GM04503 (cell line): ENCODE measurements around the gene DIP2B.
"Not testable (repeated sequence)": the region's sequence is repeated elsewhere in the genome, so short reads cannot be mapped to it uniquely, and the experiment has no call there.

ENCODE experiments used
- DNase-seq: peaks from one replicate; pipeline ENCODE4 v3.0.0-alpha.2; 2012; ENCODE audit warnings: low read depth

DIP2B gene

DNA sequence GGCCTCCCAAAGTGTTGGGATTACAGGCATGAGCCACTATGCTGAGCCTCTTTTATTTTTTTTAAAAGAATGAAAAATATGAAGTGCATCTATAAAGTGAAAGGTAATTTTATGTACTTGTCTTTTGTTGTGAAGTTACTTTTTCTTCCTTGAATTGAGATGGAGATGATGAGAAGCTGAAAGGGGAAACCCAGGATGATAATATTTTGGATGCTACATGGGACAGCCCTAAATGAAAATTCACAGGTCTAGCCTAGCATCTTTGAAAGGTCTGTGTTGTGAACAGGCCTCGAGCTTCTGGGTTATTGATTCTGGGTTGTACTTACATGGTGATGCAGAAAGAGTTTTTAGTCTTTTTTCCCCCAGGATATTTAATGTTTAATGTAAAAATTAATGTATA lies 14.6 kb downstream of the DIP2B start:
- DNase-seq = no peak

DNA sequence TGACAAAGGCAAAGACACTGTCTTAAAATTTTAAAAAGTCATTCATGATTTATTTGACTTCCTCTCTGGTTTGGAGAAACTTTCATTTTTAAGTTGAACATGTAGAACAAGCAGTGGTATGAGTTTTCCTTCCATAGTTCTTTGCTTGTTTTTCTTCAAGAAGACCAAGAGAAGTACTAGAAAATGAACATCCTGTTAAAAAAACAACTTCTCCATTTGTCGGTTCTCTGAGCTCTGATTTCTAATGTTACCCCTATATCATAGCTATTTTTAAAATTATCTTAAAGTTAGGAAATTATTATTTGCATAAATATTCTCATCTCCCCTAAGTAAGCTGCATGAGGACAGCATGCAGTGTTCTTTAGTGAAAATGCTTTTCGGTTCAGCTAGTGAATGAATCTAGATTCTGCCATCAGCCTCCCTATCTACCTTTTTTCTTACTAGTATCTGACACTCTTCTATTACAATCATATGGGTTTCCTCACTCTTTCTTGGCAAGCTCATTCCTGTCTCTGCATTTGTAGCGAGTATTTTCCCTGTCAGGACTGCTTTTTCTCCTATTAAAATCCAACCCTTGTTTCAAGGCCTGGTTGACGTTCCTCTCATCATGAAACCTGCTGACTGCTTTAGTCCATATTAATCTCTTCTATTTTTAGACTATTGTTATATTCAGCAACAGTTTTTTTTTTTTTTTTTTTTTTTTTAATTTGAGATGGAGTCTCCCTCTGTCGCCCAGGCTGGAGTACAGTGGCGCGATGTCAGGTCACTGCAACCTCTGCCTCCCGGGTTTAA lies 15.8 kb downstream of the DIP2B start:
- DNase-seq = no peak

DNA sequence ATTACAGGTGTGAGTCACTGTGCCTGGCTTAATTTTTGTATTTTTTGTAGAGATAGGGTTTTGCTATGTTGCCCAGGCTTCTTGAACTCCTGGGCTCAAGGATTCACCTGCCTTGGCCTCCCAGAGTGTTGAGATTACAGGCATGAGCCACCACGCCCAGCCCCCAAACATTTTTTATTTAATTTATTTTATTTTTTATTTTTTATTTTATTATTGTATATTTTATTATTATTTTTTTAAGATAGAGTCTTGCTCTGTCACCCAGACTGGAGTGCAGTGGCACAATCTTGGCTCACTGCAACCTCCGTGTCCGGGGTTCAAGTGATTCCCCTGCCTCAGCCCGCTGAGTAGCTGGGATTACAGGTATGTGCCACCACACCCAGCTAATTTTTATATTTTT lies 17.0 kb downstream of the DIP2B start:
- not testable (repeated sequence) for DNase-seq

DNA sequence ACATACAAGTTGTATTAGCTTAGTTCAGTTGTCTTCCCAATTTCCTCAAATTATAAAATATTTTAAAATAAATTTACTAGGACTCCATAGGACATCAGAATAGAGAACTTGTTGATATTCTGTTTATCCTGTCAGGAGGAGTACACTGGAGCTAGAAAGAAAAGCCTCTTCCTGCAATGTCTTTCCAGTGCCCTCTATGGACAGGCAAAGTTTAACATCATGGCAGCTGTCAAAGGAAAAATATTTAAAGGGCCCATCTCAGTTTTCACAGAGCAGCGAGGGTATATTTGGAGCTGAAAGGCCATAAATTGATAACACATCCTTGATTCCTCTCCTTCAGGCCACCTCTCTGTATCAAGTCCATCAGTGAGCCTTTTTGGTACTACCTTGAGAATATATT lies 19.0 kb downstream of the DIP2B start:
- DNase-seq = no peak

DNA sequence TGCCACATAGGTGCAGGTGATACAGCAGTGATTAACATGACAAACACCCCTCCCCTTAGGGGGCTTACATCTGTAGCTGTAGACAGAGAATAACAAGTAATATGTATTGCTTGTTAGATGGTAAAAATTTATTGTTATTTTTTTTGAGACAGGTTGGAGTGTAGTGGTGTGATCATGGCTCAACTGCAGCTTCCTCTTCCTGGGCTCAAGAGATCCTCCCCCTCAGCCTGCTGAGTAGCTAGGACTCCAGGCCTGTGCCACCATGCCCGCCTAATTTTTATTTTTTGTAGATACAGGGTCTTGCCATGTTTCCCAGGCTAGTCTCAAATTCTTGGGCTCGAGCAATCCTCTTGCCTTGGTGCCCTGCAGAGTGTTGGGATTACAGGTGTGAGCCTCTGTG lies 19.8 kb downstream of the DIP2B start:
- no peak for DNase-seq

DNA sequence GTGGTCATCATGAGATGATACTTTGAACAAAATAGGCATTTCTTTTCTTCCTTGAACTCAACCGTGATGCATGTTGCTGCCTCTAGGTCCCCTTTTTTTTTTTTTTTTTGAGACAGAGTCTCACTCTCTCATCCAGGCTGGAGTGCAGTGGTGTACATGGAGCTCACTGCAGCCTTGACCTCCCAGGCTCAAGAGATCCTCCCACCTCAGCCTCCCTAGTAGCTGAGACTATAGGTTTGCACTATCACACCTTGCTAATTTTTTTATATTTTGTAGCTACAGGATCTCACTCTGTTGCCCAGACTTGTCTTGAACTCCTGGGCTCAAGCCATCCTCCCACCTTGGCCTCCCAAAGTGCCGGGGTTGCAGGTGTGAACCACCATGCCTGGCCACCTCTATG lies 20.6 kb downstream of the DIP2B start:
- no peak for DNase-seq

DNA sequence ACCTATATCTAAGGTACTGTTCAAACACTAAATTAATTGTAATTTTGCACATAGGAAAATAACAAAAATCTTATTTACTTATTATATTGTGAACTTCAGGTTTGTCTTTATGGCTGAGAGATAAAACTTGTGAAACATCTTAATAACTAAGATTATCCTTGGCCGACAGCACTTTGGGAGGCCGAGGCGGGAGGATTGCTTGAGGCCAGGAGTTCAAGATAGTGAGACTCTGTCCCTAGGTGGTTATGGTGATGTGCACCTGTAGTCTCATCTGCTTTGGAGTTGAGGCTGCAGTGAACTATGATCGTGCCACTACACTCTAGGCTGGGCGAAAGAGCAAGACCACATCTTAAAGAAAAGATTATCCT lies 22.6 kb downstream of the DIP2B start:
- DNase-seq = no peak

DNA sequence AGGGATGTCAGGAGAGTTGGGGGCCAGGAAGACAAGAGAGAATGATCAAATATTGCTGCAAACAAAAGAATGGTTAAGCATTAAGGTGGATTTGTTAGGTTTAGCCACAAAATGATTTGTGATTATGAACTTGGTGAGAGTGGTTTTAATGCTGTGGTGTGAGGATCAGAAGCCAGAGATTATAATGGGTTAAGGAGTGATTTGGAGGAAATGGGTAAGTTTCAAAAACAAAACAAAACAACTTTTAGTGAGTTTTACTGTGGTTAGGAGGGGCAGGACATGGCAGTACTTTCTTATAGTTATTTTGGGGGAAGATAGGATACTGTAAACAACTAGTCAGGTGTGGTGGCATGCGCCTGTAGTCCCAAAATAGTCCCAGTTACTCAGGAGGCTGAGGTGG lies 24.0 kb downstream of the DIP2B start:
- DNase-seq = no peak

DNA sequence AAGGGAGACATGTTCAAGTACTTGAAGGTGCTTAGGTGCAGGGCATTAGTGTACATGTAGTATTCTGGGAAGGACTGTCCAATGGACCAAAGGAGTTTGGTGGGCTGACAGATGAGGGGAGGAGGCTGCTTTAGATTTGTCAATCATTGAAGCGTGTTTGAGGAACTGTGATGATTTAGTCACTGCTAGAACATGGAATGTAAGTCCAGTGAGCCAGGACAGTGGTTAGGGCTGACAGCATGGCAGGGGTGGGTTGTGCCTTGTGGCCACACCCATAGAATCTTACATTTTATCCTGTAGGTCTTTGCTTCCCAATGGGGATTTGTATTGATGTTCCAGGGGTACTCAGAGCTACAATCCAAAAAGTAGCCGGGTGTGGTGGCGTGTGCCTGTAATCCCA lies 24.6 kb downstream of the DIP2B start:
- no peak for DNase-seq

DNA sequence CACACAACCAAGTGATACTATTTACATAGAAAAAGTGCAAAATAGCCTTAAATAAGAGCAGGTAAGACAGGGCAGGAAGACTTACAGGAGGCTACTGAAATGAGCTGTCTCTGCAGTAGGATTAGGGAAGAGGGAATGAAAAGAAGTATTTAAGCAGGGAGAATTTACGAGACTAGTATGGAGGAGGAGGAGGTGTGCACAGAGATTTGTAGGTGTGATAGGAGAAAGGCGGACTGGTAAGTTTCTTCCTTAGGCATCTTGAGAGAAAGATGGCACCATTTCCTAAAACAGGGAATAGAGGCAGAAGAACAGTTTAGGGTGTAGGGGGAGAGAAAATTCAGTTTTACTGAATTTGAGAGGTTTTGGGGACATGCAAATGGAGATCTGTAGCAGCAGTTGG lies 25.7 kb downstream of the DIP2B start:
- DNase-seq = no peak

DNA sequence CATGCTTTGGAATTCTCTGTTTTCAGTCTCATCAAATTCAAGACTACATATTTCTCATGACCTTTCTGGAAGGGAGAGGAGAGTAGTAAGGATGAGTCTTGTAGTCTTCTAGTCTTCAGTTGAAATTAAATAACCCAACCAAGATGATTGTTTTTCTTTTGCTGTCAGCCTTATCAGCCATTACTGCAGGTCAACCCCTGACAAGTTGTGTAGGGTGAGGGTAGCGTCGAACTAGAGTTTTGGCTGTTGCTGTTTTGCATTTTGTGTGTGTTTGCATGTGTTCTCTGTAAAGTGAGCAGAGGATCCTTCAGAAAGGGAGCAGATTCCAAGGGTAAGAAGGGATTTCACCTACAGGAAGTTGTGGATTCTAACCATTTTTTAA lies 28.4 kb downstream of the DIP2B start:
- no peak for DNase-seq

DNA sequence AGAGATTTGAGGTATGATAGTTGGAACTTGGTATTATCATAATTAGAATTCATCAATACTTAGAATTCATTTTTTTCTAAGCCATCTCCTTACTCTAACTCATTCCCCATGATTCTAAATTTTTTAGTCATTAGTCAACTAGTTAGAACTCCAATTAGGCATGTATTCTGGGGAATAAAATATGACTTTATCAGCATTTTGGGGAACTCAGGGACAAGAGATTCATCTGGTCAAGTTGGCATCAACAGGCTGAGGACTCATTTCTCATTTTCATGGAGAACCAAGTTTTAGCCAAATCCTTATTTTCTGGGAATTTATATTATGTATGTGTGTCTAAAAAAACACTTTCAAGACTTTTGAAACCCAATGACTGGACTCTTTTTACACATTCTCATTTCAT lies 29.2 kb downstream of the DIP2B start:
- DNase-seq = no peak

DNA sequence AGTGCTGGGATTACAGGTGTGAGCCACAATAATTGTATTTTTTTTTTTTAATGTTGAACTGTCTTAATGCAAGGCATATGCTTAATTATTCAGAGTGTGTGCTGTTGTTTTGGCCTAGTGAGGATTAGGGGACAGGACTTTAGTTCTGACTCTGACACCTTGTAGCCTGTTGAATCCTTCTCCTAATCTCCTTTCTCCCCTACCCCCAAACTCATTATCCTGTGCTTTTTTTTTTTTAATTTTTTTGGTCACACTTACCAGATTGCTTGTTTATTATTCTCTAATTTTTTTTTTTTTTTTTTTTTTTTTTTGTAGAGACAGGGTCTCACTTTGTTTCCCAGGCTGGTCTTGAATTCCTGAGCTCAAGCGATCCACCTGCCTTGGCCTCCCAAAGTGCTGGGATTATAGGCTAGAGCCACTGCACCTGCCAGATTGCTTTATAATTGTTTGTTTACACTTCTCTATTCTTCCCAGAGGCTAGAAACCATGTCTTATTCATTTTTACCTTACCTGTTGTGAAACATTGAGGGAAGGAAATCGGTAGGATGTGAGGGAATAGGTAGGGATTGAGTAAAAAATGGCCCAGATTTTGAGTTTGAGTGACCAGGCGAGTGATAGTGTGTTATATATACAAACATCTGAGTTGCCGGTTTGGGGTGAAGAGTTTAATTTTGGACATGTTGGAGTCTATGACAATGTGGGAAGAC lies 32.2 kb downstream of the DIP2B start:
- no peak for DNase-seq

DNA sequence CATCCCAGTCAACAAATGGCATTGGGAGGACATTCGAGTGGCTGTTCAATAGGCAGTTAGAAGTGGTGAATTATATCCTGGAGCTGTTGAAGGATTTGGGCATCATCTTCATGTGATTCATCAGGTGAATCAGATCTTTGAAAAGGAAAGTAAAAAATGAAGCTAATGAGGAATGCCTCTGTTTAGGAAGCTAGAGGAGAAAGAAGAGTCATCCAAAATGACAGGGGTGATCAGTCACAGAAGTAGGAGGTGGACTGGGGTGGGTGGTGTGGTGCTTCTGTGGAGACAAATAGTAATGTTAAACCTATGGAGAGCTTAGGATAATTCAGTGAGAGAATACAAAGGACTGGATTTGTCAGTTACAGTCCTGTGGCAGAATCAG lies 32.7 kb downstream of the DIP2B start:
- DNase-seq = no peak

DNA sequence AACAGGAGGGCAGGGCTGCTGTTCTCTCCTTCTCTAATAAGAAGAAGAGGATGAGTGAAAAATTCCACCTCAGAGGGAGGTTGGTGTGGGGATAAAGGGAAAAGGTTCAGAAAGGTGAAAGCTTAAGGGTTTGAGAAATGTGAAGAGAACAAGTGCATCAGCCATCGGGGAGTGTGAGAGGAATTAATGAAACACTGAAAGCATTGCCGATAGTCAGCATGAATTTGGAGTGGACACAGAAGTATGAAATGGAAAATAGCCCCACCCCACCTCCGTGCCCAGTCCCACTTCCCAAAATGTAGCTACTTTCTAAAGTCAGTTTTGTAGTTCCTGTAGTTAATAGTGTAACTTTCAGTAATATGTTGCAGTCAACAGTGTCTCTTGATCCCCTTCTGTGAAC lies 33.4 kb downstream of the DIP2B start:
- DNase-seq = no peak

DNA sequence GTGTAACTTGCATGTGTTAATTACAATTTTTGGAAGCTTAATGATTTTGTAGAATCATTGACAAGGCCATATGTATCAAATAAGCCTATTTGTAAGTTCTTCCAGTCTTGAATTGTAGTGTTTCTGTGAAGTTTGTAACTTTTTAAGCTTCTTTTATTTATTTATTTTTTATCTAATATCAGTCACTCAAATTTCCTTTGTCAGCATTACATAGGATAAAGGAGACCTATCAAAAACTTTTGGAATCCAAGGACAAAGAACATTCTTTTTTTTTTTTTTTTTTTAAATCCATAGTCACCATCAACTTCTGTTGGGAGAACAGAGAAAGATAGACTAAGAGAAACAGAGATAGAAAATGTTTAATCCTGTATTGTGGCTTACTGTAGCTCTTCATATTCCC lies 36.4 kb downstream of the DIP2B start:
- DNase-seq = no peak

DNA sequence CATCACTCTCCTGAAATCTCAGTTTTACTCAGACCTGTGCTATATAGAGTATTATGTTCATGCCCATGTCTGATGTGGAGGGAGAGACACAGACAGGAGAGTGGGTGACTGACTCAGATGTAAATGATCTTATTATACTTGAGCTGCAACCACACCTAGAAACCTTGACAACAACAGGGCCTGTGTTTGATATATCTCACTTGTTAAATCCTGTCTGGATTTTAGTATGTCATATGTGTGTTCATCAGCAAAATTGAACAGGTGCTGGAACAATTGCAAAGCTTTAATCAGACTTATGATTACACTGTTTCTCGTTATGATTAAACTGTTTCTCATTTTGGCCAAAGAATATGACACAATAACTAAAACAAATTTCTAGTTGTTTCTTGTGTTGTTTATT lies 37.7 kb downstream of the DIP2B start:
- DNase-seq = no peak

DNA sequence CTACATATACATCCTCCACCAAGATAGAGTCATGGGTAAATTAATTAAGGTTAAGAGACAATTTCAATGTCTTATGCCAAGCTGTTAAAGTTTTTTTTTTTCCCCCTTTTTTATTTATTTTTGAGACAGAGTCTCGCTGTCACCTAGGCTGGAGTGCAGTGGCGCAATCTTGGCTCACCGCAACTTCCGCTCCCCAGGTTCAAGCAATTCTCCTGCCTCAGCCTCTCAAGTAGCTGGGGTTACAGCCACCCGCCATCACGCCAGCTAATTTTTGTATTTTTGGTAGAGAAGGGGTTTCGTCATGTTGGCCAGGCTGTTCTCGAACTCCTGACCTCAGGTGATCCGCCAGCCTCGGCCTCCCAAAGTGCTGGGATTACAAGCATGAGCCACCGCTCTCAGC lies 38.4 kb downstream of the DIP2B start:
- DNase-seq = not testable (repeated sequence)

DNA sequence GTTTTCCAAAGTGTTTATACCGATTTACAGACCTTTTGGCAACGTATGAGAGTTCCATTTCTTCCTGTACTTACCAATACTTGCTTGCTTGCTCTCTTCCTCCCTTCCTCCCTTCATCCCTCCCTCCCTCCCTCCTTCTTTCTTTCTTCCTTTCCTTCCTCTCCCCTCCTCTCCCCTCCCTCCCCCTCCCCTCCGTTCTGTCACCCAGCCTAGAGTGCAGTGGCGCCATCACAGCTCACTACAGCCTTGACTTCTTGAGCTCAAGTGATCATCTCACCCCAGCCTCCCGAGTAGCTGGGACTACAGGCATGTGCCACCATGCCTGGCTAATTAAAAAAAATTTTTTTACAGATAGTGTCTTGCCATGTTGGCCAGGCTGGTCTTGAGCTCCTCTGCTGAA lies 40.4 kb downstream of the DIP2B start:
- no peak for DNase-seq

DNA sequence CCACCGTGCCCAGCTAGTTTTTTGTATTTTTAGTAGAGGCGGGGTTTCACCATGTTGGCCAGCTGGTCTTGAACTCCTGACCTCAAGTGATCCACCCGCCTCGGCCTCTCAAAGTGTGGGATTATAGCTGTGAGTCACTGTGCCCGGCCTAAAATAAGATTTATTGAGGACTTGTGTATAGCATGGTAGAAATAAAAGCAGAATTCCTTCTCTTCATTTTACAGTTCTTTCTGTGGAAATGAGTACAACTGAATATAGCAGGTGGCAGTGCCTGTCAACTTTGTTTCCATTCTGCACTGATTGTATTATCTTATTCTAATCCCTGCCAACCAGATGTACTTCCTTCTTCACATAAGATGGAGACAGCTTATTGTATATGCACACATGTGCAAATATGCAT lies 41.0 kb downstream of the DIP2B start:
- DNase-seq = no peak

DNA sequence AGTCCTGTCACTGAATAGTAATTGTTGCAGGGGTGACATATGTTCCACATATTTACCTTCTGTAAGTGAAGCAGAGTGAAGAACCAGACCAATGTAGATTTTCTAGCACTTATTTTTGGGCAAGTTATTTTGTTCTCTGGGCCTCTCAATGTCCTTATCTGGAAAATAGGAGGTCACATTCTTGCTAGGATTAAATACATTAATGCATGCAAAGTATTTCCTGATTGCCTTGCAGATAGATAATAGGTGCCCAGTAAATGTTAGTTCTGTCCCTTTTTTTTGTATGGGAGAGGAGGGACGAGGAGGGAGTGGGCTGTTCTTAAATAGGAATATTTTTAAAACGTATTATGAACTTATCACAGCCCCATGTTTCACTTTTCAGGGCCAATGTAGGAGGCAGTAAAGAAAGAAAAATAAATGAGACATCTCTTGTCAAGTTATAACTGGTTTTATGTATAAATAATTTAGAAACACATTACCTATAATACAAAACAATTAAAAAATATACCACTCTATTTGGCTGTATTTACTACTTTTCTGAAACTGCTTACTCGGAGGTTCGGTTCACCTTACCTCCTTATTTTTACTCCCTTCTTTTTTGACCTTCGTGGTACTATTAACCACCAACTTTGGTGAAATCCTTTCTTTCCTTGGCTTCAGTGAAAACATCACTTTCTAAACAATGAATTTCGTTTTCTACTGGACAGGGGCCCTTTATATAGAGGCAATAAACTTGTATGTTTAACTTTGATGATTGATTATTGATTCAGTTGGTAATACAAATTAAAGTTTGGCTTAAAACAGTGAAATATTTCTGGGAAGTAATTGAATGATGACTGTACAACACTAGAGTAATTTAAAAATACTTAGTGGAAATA lies 41.9 kb downstream of the DIP2B start:
- DNase-seq = no peak

DNA sequence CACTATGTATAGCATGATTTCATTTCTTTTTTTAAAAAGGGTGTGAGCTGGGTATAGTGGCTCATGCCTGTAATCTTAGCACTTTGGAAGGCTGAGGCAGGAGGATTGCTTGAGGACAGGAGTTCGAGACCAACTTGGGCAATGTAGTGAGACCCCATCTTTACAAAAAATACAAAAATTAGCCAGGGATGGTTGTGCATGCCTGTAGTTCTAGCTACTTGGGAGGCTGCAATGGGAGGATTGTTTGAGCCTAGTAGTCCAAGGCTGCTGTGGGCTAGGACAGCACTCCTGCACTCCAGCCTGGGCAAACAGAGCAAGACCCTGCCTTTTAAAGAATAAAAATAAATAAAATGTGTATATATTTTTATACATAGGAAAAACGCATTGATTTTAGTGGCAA lies 43.0 kb downstream of the DIP2B start:
- no peak for DNase-seq

DNA sequence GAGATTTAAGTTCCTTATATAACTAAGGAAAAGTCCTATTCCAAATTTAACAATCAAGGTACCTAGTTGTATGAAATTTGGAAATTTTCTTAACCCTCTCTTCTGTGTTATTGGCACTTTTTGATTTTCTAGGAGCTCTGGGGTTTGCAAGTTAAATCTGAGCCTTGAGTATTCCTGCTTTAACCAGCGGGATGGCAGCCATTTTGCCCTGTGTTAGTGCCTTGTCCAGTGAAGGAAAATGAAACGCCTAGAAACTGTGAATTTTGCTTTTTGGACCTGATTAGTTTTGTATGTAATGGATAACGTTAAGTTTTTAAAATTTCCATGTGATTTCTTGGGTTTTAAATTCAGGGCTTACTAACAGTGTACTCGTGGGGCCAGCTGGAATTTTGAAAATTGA lies 45.1 kb downstream of the DIP2B start:
- no peak for DNase-seq
